Measurements from ENCODE around the gene GAB4. TPM values are rescaled to one million over a fixed set of nuclear protein-coding genes. Genes with fewer than 3 reads are reported as not detected.
"Not testable (repeated sequence)": the region's sequence is repeated elsewhere in the genome, so short reads cannot be mapped to it uniquely, and the experiment has no call there.

GAB4 gene
- total and polyA plus RNA-seq, 12 donors = not detected

- H3K36me3 ChIP-seq = no peaks in the 10 kb centered on the region
- H3K27ac ChIP-seq = no peak overlapping the region
- peaks cover 0 to 79% (median 69%) of the 10 kb centered on the region in 7 donors for H3K27me3 ChIP-seq
- no peak overlapping the region for H3K4me3 ChIP-seq
- DNase-seq (peak; percentile 49 to 56), ATAC-seq (peak in 3 of 8 donors; percentile 38 to 70 (median 56))
- peak; percentile 35 to 68 (median 64) for TF ChIP-seq CTCF (IDR thresholded peaks at IDR 0.05)
- H3K4me1 ChIP-seq = no peaks in the 10 kb centered on the region
- WGBS, 2 donors = 29 to 32% methylated on average over 16 of the region's 16 CpGs
- no peaks in the 10 kb centered on the region for H3K9me3 ChIP-seq
- intact Hi-C loops (cut with DNase I) = loop anchor here in 9 of 10 donors (1.0 to 10.0 kb wide), 6 partner anchors 139 to 585 kb away; no protein-coding TSS in a partner anchor
Observed at GRCh38 chr22:16917144-16918003, 90.6 kb downstream of the GAB4 start.

GRCh38 chr22:16915701-16916100 lies 92.3 kb downstream of the GAB4 start:
- no peak for TF ChIP-seq CTCF (IDR thresholded peaks at IDR 0.05)
- H3K4me1 ChIP-seq = no peaks in the 10 kb centered on the region
- peaks cover 0 to 73% (median 55%) of the 10 kb centered on the region in 7 donors for H3K27me3 ChIP-seq
- WGBS, 2 donors = 52 to 73% methylated on average over 2 of the region's 2 CpGs
- intact Hi-C loops (cut with DNase I) = loop anchor here in 9 of 10 donors (2.0 to 10.0 kb wide), 5 partner anchors 141 to 587 kb away; no protein-coding TSS in a partner anchor
- no peak for DNase-seq
- H3K36me3 ChIP-seq = no peaks in the 10 kb centered on the region
- no peak for ATAC-seq
- H3K9me3 ChIP-seq = no peaks in the 10 kb centered on the region
- no peak overlapping the region for H3K27ac ChIP-seq
- no peak overlapping the region for H3K4me3 ChIP-seq

GRCh38 chr22:16914911-16915310 lies 93.1 kb downstream of the GAB4 start:
- peaks cover 0 to 76% (median 53%) of the 10 kb centered on the region in 7 donors for H3K27me3 ChIP-seq
- not testable (repeated sequence) for H3K4me1 ChIP-seq, H3K4me3 ChIP-seq, DNase-seq, H3K9me3 ChIP-seq, H3K27ac ChIP-seq, ATAC-seq, H3K36me3 ChIP-seq
- WGBS, 2 donors = 68 to 77% methylated on average over 1 of the region's 1 CpG
- intact Hi-C loops (cut with DNase I) = loop anchor here in 7 of 10 donors (5.0 to 10.0 kb wide), 3 partner anchors 142 to 587 kb away; no protein-coding TSS in a partner anchor

- intact Hi-C loops (cut with DNase I) = loop anchor here in 1 of 10 donors (10.0 kb wide), 1 partner anchor 581 kb away; no protein-coding TSS in a partner anchor
- 36 to 40% methylated on average over 5 of the region's 5 CpGs for WGBS, 2 donors
- no peaks in the 10 kb centered on the region for H3K9me3 ChIP-seq
- no peak for TF ChIP-seq CTCF (IDR thresholded peaks at IDR 0.05)
- no peak overlapping the region for H3K4me3 ChIP-seq
- H3K27me3 ChIP-seq = peaks cover 0 to 72% (median 49%) of the 10 kb centered on the region in 7 donors
- no peaks in the 10 kb centered on the region for H3K4me1 ChIP-seq
- DNase-seq (no peak), ATAC-seq (no peak)
- H3K36me3 ChIP-seq = no peaks in the 10 kb centered on the region
- no peak overlapping the region for H3K27ac ChIP-seq
Observed at GRCh38 chr22:16914006-16914405, 94.0 kb downstream of the GAB4 start.
